GM19099 (cell line): ENCODE data around the gene PRKAG1.

Source experiments
- POLR2A ChIP-seq: IDR thresholded peaks from 3 replicates; pipeline ENCODE4 v1.6.1; 2011; ENCODE audit warnings: low read depth; ENCODE audit not compliant: insufficient read length; ENCODE audit errors: extremely low read depth

PRKAG1 gene

DNA sequence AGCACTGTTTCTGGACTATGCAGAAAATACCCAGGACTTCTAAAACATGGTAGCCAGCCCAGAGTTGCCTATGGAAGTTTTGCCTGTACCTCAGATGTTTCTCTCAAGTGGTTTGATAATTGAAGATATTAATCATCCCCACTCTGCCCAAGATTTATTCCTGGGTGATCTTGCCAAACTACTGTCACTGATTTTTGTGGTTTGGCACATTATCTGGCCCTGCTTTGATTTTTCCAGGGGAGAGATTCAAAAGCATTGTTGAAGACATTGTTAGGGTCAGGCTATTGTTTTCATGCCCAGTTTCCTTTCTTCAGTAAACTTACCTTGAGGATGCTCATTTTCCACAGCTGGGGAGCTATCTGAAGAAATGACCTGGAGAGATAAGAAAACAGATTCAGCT is 5.8 kb downstream of the PRKAG1 start:
- no peak for TF ChIP-seq POLR2A

- no peak for TF ChIP-seq POLR2A
These were observed 8.4 kb downstream of the PRKAG1 start for GRCh38 chr12:49010092-49010668.

DNA sequence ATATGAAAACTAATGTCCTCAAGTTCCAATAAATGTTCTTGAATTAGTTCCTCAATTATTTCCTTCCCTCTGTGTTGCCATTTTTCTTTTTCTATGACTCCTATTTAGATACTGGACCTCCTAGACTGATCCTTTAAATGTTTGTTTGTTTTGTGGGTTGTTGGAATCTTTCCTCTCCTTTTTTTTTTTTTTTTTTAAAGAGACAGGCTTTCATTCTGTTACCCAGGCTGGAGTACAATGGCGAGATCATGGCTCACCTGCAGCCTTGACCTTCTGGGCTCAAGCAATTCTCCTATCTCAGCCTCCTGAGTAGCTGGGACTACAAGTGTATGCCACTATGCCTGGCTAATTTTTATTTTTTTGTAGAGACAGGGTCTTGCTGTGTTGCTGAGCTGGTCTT is 9.6 kb downstream of the PRKAG1 start:
- TF ChIP-seq POLR2A, result no peak

GRCh38 chr12:49000346-49000745 is 18.2 kb downstream of the PRKAG1 start:
- TF ChIP-seq POLR2A, result no peak

DNA sequence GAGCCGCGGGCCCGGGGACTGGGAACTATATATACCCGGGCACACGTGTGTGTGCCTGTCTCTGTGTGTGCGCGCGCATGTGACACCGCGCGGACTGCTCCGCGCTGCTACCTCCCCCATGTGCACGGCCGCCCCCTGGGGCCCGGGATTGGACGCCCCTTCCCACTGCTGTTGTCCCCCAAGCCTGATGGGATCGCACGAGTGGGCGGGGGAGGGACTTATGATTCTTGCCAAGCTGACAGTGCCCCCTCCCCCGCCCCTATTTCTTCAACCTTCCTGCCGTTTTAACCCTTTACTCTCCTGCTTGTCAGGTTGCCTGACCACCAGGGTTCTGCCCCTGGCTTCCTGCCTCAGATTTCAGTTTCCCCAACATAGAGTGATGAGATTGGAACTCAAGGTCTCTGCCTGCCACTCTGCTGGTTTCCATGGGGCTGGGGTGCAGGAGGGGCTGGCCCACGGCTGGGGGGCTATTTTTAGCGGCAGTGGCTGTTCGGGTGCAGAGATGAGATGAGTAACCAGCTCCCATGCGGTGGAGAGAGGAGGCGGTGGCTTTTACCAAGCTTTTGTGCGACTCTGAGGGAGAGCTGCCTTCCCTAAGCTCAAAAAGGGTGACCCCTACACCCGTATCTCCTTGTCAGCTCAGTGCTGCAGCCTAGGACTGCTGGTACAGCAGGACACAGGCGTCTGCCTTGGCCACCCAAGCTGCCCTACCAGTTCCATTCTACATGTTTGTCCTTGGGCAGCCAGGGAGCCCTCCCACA is 19.0 kb downstream of the PRKAG1 start, which contains the start of gene DDN:
TSS of gene DDN (minus strand) at position 5 of the 761 bp plus-strand sequence. CDS start 88 bp downstream, outside the sequence.
- TF ChIP-seq POLR2A, result no peak

- TF ChIP-seq POLR2A, result no peak
These were observed 19.9 kb downstream of the PRKAG1 start for GRCh38 chr12:48998497-48999353.

GRCh38 chr12:48997719-48998496 is 20.7 kb downstream of the PRKAG1 start:
- peak; percentile 40 for TF ChIP-seq POLR2A

- TF ChIP-seq POLR2A, result no peak
These were observed 21.5 kb downstream of the PRKAG1 start for GRCh38 chr12:48996794-48997718.

DNA sequence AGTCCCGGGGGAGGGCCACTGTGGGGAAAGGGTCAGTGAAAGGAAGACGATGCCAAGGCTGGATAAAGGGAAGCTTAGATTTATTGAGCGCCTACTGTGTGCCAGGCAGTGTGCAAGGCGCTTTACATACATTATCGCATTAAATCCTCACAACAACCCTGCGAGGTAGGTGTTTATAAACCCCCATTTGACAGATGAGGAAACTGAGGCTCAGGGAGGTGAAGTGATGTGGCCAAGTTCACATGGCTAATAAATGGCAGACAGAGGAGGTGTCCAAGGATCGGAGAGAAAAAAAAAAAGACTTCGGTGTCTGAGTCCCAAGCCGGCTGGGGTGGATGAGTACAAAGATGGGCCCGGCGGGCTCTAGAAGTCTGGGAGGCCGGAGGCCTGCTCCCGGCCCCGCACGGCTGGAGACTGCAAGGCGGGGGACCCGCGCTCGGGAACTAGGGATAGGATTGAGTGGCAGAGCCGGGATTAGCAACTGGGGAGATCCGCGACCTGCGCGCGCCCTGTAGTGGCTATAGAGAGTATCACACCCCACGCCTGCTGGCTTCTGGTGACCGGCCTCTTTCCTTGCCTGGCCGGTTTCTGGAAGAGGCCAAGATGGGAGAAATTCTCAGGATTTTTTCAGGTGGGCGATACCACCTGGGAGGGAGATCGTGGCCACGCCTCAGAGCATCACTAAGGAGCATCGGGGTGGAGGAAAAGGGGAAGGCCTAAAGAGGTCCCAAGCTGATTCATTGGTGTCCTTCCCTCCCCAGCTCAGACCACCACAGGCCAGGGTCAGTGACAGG is 23.3 kb downstream of the PRKAG1 start:
- no peak for TF ChIP-seq POLR2A

GRCh38 chr12:48994224-48995085 is 24.1 kb downstream of the PRKAG1 start:
- no peak for TF ChIP-seq POLR2A

DNA sequence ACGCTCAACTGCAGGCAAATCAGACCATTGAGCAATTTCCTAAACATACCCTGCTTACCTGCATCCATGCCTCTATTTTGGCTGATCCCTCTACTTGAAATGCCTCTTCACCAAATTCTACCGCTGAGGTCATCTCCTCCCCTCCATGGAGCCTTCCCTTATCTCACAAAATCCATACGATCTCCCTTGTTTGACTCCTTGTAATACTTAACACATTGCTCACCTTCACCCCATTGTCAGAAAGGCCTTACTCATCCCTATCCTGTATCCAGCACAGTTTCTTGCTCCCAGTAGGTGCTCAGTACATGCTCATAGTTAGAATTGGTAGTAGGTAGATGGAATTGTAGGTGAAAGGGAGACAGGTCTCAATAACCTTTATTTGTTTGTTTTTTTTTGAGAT is 24.8 kb downstream of the PRKAG1 start:
- TF ChIP-seq POLR2A, result no peak
